Uterus (tissue), 2 donors: ENCODE data around the gene UNC13B.

Experiments used
- POLR2A ChIP-seq, 2 donors: fragments of 450-650 bp; IDR thresholded peaks; one replicate each; pipeline ENCODE4 v1.6.1; 2016; ENCODE audit warnings: antibody characterized with exemption in 2 of 2, mild to moderate bottlenecking in 1 of 2, moderate library complexity in 1 of 2
- TF ChIP-seq, protein P1 (sequence below), 4 experiments: fragments of 200-600 bp in 2 of 4; fragments of 450-650 bp in 2 of 4; sonication (generic) in 2 of 4; IDR thresholded peaks; one replicate each; pipeline ENCODE4 v1.5.1; 2016 to 2019; ENCODE audit warnings: antibody characterized with exemption in 4 of 4, mild to moderate bottlenecking in 2 of 4, moderate library complexity in 1 of 4

DNA sequence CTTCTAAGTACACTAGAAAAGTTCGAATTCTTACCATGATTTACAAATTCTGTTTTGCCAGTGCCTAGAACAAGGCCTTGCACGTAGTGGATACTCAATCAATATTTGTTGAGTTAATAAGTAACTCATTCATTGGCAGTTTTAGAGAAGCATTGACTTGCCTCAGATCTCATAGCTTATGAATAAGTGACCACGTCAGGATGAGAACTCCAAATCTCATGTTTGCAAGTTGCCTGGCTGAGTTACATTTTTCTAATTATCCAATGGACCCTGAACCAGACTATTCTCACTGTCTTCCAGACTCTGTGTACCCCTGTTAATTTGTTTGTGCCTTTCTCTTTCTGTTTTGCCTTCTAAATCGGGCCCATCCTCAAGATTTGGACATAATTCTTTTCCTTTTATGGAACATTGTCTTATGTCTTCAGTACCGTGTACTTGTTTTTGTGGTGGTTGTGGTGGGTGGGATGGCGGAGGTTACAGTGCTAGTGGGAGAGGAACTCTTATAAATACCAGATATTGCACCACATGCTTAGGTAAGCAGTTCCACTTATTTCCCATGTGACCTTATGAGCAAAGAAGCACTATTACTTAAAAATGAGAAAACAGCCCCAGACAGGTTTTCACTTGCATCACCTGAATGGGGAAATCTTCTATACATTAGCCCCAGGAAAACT, 96.3 kb downstream of the UNC13B start:
- TF ChIP-seq, protein P1, sequence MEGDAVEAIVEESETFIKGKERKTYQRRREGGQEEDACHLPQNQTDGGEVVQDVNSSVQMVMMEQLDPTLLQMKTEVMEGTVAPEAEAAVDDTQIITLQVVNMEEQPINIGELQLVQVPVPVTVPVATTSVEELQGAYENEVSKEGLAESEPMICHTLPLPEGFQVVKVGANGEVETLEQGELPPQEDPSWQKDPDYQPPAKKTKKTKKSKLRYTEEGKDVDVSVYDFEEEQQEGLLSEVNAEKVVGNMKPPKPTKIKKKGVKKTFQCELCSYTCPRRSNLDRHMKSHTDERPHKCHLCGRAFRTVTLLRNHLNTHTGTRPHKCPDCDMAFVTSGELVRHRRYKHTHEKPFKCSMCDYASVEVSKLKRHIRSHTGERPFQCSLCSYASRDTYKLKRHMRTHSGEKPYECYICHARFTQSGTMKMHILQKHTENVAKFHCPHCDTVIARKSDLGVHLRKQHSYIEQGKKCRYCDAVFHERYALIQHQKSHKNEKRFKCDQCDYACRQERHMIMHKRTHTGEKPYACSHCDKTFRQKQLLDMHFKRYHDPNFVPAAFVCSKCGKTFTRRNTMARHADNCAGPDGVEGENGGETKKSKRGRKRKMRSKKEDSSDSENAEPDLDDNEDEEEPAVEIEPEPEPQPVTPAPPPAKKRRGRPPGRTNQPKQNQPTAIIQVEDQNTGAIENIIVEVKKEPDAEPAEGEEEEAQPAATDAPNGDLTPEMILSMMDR (IDR thresholded peaks at IDR 0.05), result no peak
- TF ChIP-seq POLR2A (IDR thresholded peaks at IDR 0.05), result no peak
